Activated CD4-positive, CD25-positive, alpha-beta regulatory T cell treated with anti-CD3 and anti-CD28 coated beads, Interleukin-2, amount 50 U/mL, for 16 hours (primary cell): ENCODE data around the gene TCEANC.
A peak's percentile ranks its signal among the peaks of the same experiment; 100 is the strongest.
"Not testable (repeated sequence)": the region's sequence is repeated elsewhere in the genome, so short reads cannot be mapped to it uniquely, and the experiment has no call there.

Experiments used
- DNase-seq: peaks from one replicate; pipeline ENCODE4 v3.0.0-alpha.2; 2020; ENCODE audit warnings: low read depth, low spot score

TCEANC gene, protein sequence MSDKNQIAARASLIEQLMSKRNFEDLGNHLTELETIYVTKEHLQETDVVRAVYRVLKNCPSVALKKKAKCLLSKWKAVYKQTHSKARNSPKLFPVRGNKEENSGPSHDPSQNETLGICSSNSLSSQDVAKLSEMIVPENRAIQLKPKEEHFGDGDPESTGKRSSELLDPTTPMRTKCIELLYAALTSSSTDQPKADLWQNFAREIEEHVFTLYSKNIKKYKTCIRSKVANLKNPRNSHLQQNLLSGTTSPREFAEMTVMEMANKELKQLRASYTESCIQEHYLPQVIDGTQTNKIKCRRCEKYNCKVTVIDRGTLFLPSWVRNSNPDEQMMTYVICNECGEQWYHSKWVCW

DNA sequence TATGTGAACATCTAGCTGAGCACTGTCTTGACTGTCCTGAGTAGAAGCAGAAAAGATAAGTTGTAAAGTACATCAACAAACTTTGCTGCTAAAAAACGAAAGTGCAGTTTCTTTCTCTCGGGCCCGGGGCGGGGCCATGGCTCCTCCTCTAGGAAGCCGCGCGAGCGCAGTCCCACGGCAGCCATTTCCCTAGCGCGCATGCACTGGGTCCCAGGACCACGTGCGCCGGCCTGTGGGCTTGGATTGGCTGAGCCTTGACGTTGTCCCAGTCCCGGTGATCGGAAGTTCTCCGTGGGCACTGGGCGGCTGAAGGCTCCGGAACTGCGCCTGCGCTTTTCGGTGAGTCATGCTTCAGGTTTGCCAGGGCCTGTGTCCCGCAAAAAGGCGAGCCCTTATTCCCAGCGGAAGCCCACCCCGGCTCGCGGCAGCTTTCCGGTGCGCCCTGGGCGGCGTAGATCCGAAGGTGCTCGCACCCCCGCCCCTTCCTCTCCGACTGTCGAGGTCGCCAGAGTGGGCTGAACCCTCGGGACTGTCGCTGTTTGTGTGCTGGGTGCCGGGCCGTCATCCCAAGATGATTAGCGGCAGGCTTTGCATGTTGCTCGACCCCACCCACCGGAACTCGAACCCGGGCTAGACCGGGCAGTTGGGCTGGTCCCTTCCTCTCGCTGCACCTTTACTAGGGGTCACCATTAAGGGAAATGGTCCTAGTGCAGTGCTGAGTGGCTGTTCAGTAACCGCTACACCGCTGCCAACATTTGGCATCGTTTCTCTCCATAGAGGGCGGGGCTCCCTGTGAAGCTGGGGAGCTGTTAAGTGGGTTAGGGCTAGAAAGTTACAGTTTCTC, at the start of gene TCEANC:
Gene TCEANC (plus strand): TSS at position 292 of the 844 bp plus-strand sequence. CDS start 9,368 bp downstream, outside the sequence.
- DNase-seq, result peak; percentile 86

DNA sequence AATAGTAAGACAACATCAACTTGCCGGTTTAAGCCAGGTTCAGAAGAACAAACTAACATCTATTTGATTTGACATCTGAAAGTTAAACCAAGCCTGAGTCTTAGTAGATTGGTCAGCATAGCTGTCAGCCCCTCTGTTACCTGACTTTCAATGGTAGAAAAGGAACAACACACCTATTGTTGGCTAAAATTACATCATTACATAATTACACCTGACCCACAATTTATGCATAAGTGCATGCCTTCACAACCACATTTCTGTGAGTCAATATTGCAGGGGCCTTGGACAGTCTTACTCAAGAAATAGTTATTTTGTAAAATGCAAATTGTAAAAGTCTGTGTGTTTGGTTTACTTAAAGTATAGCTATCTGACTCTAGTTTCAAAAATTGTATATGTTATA, 47.3 kb upstream of the TCEANC start:
- no peak for DNase-seq

DNA sequence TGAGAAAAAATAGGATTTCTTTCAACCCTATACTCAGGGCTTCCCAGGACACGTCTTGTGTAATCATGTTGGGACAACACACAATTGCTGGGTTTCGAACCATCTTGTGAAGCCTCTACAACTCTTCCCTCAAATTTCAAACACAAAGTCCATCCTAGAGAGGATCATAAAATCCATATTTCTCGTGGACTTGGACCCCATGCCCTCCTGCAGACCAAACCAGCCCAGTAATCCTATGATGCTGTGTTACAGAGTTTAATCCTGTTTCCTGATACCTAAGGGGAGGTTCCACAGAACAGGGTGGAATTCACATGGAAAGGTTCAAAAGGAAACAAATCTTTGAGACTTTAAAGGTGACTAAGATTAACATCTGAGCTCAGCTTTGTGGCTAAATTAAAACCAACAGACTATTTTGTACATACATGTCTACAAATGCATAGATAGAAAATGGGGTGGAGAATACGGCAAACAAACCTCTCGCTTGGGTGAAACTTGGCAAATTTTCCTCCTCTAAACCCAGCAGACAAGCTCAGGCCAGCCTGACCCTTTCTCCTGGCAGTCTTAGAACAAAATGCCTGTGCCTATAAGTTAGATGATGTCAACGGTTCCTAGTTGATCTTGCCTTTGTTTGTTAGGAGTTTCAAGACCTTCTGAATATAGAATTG, 45.5 kb upstream of the TCEANC start:
- DNase-seq, result no peak

DNA sequence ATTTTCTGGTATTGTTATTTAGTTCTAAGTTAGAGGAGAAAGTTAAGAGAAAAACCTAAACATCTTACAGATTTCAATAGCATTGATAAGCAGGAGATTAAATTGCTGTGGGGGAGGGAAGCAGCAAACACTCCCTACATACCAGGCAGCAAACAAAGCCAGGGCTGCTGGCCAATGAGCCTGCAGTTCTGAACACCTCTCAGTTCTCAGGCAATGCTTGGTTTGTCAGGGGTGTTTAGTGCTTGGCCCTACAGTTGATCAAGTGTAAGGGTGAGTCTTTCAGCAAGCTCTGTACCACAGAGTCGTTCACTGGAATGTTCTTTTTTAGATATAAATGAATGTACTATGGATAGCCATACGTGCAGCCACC, 45.0 kb upstream of the TCEANC start:
- no peak for DNase-seq

DNA sequence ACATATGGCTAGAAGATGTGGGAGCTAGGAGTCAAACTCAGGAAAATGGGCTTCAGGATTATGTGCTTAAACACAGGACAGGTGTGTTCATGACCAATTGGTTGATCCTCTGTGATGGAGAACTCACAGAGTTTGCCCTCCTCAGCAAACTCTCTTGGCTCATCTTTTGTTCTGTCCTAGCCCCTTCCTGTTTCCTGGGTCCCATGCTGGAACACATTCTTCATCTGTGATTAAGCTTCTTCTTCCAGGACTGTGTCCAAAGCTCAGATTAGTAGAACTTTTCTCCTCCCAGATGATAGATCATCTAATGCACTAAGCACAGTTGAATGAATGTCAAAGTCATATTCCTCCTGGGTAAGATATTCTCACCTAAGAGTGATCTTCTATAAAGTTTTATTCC, 38.8 kb upstream of the TCEANC start:
- DNase-seq, result no peak

DNA sequence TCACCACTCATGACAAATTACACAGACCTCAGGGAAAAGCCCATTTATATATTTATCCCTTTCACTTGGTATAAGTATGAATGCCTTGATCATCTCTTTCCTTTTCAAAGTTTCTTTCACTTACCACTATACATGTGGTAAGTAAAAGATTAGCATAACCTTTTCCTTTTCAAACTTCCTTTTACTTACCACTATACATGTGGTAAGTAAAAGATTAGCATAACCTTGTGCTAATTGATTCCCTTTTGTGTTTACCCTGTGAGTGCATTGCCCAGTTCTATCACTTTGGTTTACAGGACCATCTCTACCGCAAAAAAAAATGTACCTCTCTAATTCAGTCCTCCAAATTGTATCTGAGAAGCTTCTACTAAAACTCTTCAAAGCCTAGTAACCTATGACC, 32.7 kb upstream of the TCEANC start:
- no peak for DNase-seq

DNA sequence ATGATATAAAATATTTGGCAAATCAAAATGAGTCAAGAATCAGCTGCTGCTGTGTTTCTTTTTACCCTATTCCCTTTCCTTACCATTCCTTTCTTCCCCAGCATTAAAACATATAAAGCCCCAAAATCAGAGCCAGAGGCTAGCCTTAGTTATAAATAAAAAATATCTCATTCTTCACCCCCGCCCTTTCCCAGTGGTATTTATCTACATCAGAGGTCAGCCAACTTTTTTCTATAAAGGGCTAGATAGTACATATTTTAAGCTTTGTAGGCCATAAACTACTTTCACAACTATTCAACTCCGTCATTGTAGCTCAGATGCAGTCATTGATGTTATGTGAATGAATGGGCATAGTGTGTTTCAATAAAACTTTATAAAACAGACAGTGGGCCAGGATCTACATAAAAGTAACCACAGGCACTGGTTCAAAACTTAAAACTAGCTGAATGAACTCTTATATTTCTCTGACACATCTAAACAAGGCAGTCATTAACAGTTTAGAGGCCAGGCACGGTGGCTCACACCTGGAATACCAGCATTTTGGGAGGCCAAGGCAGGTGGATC, 30.5 kb upstream of the TCEANC start:
- no peak for DNase-seq

DNA sequence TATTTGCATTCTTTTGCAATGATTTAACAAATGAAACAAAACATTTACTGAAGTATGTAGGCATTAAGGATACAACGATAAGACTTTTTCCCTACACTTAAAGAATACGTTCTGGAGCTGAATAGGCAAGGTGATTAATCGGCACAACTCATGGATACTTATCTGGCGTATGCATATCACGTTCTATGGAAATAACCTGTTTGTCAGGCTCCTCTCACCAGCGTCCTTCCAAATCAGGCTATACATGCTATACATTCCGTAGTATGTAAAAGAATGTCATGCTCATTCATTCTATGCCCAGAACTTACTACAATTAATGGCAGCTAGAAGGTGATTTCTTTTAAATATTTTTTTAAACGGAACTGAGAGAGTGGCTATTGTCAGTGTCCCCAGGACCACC, 25.6 kb upstream of the TCEANC start:
- DNase-seq, result no peak

DNA sequence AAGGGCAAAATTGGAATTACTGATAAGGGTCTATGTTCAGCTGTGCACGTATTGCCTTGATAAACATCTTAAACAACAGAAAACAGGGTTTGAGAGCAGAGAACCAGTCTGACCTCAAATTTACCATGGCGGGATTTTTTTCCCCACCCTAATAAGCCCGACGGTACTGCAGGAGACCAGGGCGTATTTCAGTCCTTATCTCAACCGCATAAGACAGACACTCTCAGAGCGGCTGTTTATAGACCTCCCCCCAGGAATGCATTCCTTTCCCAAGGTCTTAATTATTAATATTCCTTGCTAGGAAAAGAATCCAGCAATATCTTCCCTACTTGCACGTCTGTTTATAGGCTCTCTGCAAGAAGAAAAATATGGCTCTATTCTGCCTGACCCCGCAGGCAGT, 15.7 kb upstream of the TCEANC start:
- not testable (repeated sequence) for DNase-seq

DNA sequence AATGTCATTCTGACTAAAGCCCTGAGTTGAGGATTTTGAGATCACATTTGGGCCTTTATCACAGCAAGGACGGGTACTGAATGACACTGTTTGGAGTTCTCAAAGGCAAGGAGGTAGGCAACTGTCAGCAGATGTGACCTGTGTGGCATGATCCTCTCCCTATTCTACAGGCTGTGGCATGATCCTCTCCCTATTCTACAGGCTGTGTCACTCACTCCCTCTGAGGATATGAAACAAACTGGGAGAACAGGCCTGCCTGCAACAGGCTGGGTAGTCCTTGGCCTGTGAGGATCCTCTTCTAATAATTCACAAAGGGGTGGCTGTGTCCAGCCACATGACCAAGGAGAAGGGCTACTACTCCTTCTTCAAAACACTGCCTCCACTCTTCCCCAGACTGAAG, 14.9 kb upstream of the TCEANC start:
- no peak for DNase-seq

DNA sequence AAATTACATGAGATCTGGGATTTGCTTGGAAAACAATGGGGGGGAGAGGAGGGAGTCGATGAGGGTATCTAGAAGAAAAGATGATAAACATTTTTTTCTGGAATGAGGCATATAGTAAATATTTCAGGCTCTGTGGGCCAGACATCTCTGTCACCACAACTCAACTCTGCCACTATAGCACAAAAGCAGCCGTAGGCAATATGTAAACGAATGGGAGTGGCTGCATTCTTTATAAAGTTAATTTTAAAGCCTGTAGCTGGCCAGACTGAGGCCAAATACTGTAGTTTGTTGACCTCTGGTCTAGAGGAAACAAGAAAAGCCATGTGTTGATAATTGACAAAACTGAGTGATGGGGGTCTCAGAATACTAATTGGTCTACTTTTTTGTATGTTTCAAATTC, 14.1 kb upstream of the TCEANC start:
- DNase-seq, result no peak

DNA sequence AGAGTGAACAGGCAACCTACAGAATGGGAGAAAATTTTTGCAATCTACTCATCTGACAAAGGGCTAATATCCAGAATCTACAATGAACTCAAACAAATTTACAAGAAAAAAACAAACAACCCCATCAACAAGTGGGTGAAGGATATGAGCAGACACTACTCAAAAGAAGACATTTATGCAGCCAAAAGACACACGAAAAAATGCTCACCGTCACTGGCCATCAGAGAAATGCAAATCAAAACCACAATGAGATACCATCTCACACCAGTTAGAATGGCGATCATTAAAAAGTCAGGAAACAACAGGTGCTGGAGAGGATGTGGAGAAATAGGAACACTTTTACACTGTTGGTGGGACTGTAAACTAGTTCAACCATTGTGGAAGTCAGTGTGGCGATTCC, 11.3 kb upstream of the TCEANC start:
- DNase-seq, result not testable (repeated sequence)

DNA sequence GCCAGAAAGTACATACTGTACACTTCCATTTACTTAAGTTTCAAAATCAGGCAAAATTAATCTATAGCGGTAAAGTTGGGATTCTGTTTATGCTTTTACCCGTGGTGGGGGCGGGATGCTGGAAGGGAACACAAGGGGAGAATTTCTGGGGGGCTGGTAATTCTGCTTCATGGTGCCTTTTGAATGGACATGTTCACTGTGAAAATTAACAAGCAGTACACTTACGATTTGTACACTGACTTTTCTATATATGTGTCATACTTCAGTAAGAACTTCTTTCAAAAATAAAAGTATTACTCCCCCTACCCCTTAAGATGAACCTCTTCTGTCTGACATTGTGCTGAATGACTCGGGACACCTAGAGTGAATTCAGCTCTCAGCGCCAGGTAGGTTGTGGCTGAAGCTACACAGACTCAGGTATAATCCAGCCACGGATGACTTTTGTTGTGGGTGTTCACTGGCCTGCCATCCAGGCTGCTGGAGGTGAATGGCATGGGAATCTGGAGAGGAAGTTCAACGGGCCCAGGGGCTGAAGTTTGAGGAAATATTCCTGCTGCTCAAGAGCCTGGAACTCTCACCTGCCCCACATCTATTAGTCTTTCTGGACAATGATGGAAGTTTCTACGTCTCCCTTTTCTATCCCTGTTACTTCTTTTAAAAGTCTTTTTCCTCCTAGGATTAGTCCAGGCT, 7.3 kb upstream of the TCEANC start:
- DNase-seq, result no peak

DNA sequence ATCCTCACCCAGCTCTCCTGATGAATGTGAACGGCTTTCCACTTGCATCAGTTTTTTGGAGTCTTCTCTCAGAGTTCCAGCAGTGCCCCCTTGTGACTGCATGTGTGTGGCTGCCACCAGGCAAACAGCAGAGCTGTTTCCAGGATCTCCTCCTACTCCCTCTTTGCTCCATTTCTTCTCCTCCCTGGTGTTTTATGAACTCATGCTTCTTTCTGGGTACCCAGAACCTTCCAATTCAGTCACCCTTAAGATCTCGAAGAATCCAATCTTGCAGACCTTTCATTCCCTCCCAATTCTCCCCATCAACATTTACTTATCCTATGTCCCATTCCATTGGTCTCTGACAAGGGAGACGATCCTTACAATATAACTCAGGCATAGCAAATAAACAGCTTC, 6.8 kb upstream of the TCEANC start:
- DNase-seq, result no peak

DNA sequence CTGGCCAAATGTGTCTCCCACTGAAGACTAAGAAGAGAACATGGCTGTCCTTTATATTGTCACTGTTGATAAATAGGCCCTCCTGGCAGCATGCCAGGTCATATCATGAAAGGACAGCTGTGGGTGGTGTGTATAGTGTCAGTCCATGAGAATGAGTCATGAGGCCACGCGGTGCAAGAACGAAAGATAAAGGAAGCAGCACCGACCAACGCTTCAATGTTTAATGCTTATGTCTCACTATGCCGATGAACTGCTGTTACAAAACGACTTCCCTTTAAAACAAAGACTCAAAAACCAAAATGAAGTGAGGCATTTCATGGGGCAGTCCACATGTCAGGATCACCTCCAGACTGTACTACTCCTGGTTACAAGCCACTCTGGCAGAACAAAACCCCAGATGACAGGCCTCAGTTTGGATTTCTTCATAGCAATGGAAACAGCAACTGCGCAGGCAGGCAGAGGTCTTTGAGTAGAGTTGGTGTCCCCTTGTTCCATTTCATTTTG, 5.2 kb upstream of the TCEANC start:
- DNase-seq, result peak; percentile 30

DNA sequence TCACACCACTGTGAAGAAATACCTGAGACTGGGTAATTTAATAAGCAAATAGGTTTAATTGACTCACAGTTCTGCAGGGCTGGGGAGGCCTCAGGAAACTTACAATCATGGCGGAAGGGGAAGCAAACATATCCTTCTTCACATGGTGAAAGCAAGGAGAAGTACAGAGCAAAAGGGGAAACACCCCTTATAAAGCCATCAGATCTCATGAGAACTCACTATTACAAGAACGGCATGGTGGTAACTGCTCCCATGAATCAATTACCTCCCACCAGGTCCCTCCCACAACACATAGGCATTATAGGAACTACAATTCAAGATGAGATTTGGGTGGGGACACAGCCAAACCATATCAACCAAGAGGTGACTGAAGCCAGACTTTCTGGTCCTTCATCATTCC, 4.6 kb upstream of the TCEANC start:
- not testable (repeated sequence) for DNase-seq

DNA sequence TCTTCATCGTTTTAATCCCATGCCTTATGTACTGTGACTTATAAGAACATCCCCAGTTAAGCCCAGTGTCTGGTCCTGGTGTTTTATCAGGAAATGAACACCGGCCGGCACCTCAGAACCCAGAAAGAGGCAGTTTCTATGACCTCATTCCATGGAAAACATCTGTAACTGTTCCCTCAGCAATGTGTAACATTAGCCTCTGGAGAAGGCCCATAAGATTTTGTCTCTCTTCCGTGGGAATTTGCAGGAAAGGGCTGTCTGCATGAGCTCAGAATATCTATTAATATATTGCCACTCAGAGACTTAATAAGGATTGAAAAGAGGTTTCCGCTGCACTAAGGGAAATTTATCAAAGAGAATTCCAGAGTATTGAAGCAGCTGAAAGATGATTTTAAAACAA, 3.1 kb upstream of the TCEANC start:
- DNase-seq, result no peak

DNA sequence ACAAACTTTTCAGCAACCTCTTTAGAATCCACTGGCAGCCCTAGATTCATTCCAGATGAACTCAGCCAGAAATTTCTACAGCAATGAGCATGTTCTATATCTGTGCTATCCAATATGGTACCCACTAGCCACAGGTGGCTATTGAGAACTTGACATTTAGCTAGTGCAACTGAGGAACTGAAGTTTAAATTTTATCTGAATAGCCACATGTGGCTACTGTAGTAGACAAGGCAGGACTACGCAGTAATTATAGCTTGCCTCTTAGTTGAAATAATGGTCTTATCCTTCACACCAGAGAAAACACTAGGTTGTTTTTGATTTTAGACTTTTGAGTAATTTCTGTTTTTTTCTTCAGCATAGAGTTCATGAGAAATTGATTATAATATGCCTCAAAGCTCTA, 2.6 kb upstream of the TCEANC start:
- DNase-seq, result no peak

DNA sequence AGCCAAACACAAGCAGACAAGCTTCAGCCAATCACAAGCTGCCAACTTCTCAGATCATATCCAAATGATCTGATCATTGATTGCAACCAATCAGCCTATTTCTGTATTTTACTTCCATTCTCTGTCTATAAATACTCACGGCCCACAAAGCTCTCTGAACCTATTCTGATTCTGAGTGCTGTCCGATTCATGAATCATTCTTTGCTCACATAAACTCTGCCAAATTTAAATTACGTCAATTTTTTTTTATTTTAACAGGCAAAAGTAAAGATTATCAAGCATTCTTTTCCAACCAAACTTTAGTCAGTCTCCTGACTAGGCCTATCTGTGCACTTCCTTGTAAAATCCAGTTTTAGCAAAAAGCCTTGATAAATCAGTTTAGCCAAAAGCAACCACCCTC, 1.8 kb upstream of the TCEANC start:
- DNase-seq, result no peak

DNA sequence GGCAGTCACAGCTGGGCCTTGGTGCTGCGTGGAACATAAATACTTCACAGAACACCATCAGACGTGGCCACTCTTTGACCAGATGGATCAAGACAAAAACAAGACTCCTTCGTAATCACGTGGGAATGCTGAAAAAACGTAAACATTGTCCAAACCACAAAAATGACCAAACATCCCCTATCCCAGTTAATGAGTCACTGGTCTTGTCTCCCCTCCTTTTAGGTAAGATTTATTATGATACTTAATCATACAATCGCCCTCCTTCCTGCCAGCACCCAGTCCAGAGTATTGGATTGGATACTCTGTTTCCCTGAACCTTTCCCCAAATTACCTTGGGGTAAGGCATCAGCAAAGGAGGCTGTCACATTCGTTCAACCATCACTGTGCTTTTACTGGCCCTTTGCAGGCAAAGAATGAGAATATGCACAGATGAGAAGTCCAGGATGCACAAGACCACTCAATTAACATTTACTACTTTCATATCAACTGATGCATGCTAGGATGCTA, 601 bp upstream of the TCEANC start:
- no peak for DNase-seq

DNA sequence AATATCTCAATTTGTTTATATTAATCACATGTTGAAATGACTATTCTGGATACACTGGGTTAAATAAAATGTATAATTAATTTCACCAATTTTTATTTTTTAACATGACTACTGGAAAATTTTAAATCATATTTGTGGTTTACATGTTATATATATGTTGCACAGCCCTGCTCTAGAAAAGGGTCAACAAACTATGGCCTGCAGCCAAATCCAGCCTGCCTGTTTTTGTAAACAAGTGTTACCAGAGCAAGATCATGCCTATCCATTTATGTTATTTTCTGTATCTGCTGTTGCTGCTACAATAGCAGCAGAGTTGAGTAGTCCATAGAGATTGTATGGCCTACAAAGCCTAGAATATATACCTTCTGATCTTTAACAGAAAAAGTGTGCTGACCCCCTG, 1.2 kb downstream of the TCEANC start:
- no peak for DNase-seq
